SIG-M5 treated with dmso at 0.1 percent for 504 hours (cell line): ENCODE results near the gene TMIGD1.

ENCODE experiments used
- DNase-seq: peaks from one replicate; lab custom pipeline; 2025; ENCODE audit not compliant: unreplicated experiment; lab: John Stamatoyannopoulos, UW

Gene TMIGD1

GRCh38 chr17:30336369-30337171 lies 2.7 kb upstream of the TMIGD1 start:
- peak; percentile 58 for DNase-seq

GRCh38 chr17:30334421-30334820 lies 564 bp upstream of the TMIGD1 start:
- DNase-seq, result no peak

- no peak for DNase-seq
Observed at GRCh38 chr17:30332057-30332542, 1.8 kb downstream of the TMIGD1 start.

- no peak for DNase-seq
Observed at GRCh38 chr17:30326809-30327208, 7.0 kb downstream of the TMIGD1 start.

- DNase-seq, result no peak
Observed at GRCh38 chr17:30324723-30325122, 9.1 kb downstream of the TMIGD1 start.

- peak; percentile 63 for DNase-seq
Observed at GRCh38 chr17:30323895-30324319, 9.9 kb downstream of the TMIGD1 start.

- peak; percentile 20 for DNase-seq
Observed at GRCh38 chr17:30323262-30323894, 10.5 kb downstream of the TMIGD1 start.

GRCh38 chr17:30321314-30321713 lies 12.5 kb downstream of the TMIGD1 start:
- DNase-seq, result no peak

- DNase-seq, result no peak
Observed at GRCh38 chr17:30318155-30318554, 15.7 kb downstream of the TMIGD1 start.

GRCh38 chr17:30316736-30317135 lies 17.1 kb downstream of the TMIGD1 start:
- peak; percentile 75 for DNase-seq

GRCh38 chr17:30315106-30315505 lies 18.8 kb downstream of the TMIGD1 start:
- no peak for DNase-seq

GRCh38 chr17:30314474-30314873 lies 19.4 kb downstream of the TMIGD1 start:
- no peak for DNase-seq

- no peak for DNase-seq
Observed at GRCh38 chr17:30312226-30312625, 21.6 kb downstream of the TMIGD1 start.

- no peak for DNase-seq
Observed at GRCh38 chr17:30310562-30310961, 23.3 kb downstream of the TMIGD1 start.

- DNase-seq, result no peak
Observed at GRCh38 chr17:30309591-30309990, 24.3 kb downstream of the TMIGD1 start.

GRCh38 chr17:30308406-30308805 lies 25.5 kb downstream of the TMIGD1 start:
- no peak for DNase-seq

- no peak for DNase-seq
Observed at GRCh38 chr17:30304778-30305177, 29.1 kb downstream of the TMIGD1 start.

GRCh38 chr17:30302241-30302640 lies 31.6 kb downstream of the TMIGD1 start:
- no peak for DNase-seq

GRCh38 chr17:30300818-30301217 lies 33.0 kb downstream of the TMIGD1 start:
- peak; percentile 30 for DNase-seq

- DNase-seq, result no peak
Observed at GRCh38 chr17:30299000-30299399, 34.9 kb downstream of the TMIGD1 start.

- no peak for DNase-seq
Observed at GRCh38 chr17:30297715-30298114, 36.1 kb downstream of the TMIGD1 start.

- DNase-seq, result no peak
Observed at GRCh38 chr17:30296499-30297080, 37.3 kb downstream of the TMIGD1 start.
